NT2/D1 (cell line): ENCODE data around the gene ERC2.

Source experiments
- SUZ12 ChIP-seq: IDR thresholded peaks from 2 replicates; pipeline ENCODE4 v1.6.1; 2011; ENCODE audit not compliant: insufficient read length, insufficient read depth; ENCODE audit errors: extremely low read depth
- YY1 ChIP-seq: IDR thresholded peaks from 2 replicates; pipeline ENCODE4 v1.6.1; 2011; ENCODE audit not compliant: insufficient read length, insufficient read depth
- ZNF274 ChIP-seq: IDR thresholded peaks from 2 replicates; pipeline ENCODE4 v1.6.1; 2011; ENCODE audit warnings: mild to moderate bottlenecking, low read depth, low read length

DNA sequence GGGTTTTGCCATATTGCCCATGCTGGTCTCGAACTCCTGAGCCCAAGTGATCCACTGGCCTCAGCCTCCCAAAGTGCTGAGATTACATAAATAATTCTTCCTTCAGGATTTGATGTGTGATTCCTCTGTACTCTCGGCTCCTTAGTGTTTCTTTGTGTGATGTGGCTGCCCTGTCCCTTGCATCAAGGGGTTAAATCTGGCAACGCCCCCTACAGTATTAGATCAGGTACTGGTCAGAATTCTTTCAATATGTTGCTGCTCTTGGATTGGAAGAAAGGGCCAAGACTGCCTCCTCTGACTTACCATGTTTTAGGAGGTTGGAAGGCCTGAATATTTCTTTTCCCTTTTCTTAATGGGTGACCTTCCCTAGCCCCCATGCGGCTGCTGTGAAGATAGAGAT is 590.6 kb downstream of the ERC2 start:
- TF ChIP-seq SUZ12, result no peak
- no peak for TF ChIP-seq YY1
- no peak for TF ChIP-seq ZNF274
